Suprapubic skin (tissue), 3 donors: ENCODE data around the gene INTU.

Source experiments
- CTCF ChIP-seq, 2 donors: fragments of 200-600 bp in 1 of 2; fragments of 450-650 bp in 1 of 2; sonication (generic) in 1 of 2; IDR thresholded peaks; one replicate each; pipeline ENCODE4 v1.5.1; 2016 to 2019; ENCODE audit warnings: antibody characterized with exemption in 2 of 2, mild to moderate bottlenecking in 1 of 2, moderate library complexity in 1 of 2
- EP300 ChIP-seq: sonication (generic); formaldehyde crosslinking; IDR thresholded peaks from one replicate; pipeline ENCODE4 v1.6.1; 2017; ENCODE audit warnings: antibody characterized with exemption
- POLR2A ChIP-seq, 2 donors: fragments of 450-650 bp; IDR thresholded peaks; one replicate each; pipeline ENCODE4 v1.6.1; 2017; ENCODE audit warnings: antibody characterized with exemption in 2 of 2, mild to moderate bottlenecking in 2 of 2, moderate library complexity in 2 of 2

- TF ChIP-seq CTCF (IDR thresholded peaks at IDR 0.05) (peak in 1 of 2 donors; percentile 16), POLR2A (IDR thresholded peaks at IDR 0.05) (no peak), EP300 (no peak)
Observed at GRCh38 chr4:127622921-127623796, 9.6 kb upstream of the INTU start.
